Measurements from ENCODE around the gene AFF1. TPM values are rescaled to one million over a fixed set of nuclear protein-coding genes. Genes with fewer than 3 reads are reported as not detected.

Gene AFF1
- total and polyA plus RNA-seq, 4 donors: 7.2 to 42.8 (median 21.5) TPM

- TF ChIP-seq JUND (IDR thresholded peaks at IDR 0.05) (no peak), HNF4A (conservative IDR thresholded peaks at IDR 0.05) (peak in 1 of 2 donors; percentile 9)
- WGBS: 52% methylated on average over 1 of the region's 1 CpG
- no peaks in the 10 kb centered on the region for H3K27me3 ChIP-seq (ENCODE audit: control insufficient read depth in 4 of 4, insufficient read depth in 4 of 4, low read length in 3 of 4)
- peaks cover 0 to 5% (median 0%) of the 10 kb centered on the region in 4 donors for H3K4me1 ChIP-seq (ENCODE audit: control insufficient read depth in 4 of 4, insufficient read depth in 4 of 4, low read length in 3 of 4)
- no peak overlapping the region for H3K27ac ChIP-seq (ENCODE audit: low read depth in 1 of 2, low read length in 2 of 2)
- no peak overlapping the region for H3K4me3 ChIP-seq (ENCODE audit: low read depth in 1 of 3, low read length in 3 of 3)
- no peak overlapping the region for H3K9ac ChIP-seq (ENCODE audit: low read depth in 1 of 2, low read length in 2 of 2)
- peaks cover 0 to 5% (median 0%) of the 10 kb centered on the region in 4 donors for H3K36me3 ChIP-seq (ENCODE audit: control insufficient read depth in 4 of 4, insufficient read depth in 3 of 4, low read depth in 1 of 4, low read length in 3 of 4)
- H3K9me3 ChIP-seq (ENCODE audit: control insufficient read depth in 4 of 4, low read length in 3 of 4): no peaks in the 10 kb centered on the region
- DNase-seq (ENCODE audit: low spot score): no peak
Observed at GRCh38 chr4:86921608-86922252, 13.1 kb upstream of the AFF1 start.

- Histone ChIP-seq H3K27ac (ENCODE audit: low read depth in 1 of 2, low read length in 2 of 2) (no peak overlapping the region), H3K27me3 (ENCODE audit: control insufficient read depth in 4 of 4, insufficient read depth in 4 of 4, low read length in 3 of 4) (no peaks in the 10 kb centered on the region), H3K9ac (ENCODE audit: low read depth in 1 of 2, low read length in 2 of 2) (no peak overlapping the region), H3K36me3 (ENCODE audit: control insufficient read depth in 4 of 4, insufficient read depth in 3 of 4, low read depth in 1 of 4, low read length in 3 of 4) (no peaks in the 10 kb centered on the region), H3K9me3 (ENCODE audit: control insufficient read depth in 4 of 4, low read length in 3 of 4) (no peaks in the 10 kb centered on the region), H3K4me1 (ENCODE audit: control insufficient read depth in 4 of 4, insufficient read depth in 4 of 4, low read length in 3 of 4) (peaks cover 0 to 5% (median 2%) of the 10 kb centered on the region in 4 donors), H3K4me3 (ENCODE audit: low read depth in 1 of 3, low read length in 3 of 3) (no peak overlapping the region)
- 33% methylated on average over 2 of the region's 2 CpGs for WGBS
- DNase-seq (ENCODE audit: low spot score): peak; percentile 12
- no peak for TF ChIP-seq ATF3 (IDR thresholded peaks at IDR 0.05)
- no peak for TF ChIP-seq RXRA (IDR thresholded peaks at IDR 0.05)
- no peak for TF ChIP-seq GABPA (IDR thresholded peaks at IDR 0.05 in 1 of 2, conservative IDR thresholded peaks at IDR 0.05 in 1 of 2)
- no peak for TF ChIP-seq EGR1 (IDR thresholded peaks at IDR 0.05; ENCODE audit: low read depth in 2 of 2)
- TF ChIP-seq MAX (IDR thresholded peaks at IDR 0.05): no peak
- no peak for TF ChIP-seq REST (IDR thresholded peaks at IDR 0.05)
- TF ChIP-seq YY1 (IDR thresholded peaks at IDR 0.05): no peak
- TF ChIP-seq TAF1 (conservative IDR thresholded peaks at IDR 0.05): no peak
- TF ChIP-seq CTCF (IDR thresholded peaks at IDR 0.05; ENCODE audit: low read depth, low read length, missing input control): no peak
- no peak for TF ChIP-seq JUND (IDR thresholded peaks at IDR 0.05)
Observed at GRCh38 chr4:86924811-86925210, 10.0 kb upstream of the AFF1 start.

Data from liver (tissue), 9 donors.